Fibroblast of lung (primary cell): ENCODE data around the gene C17orf50. TPM values are rescaled to one million over a fixed set of nuclear protein-coding genes. Genes with fewer than 3 reads are reported as not detected.
A peak's percentile ranks its signal among the peaks of the same experiment; 100 is the strongest.

Source experiments
- DNase-seq, 2 donors: peaks; one replicate each; pipeline versions ENCODE4 v3.0.0 to v3.0.0-alpha.2; 2010; ENCODE audit warnings: low read depth in 2 of 2
- H2AFZ ChIP-seq: 2 replicates; pipeline ENCODE4 v1.5.1; 2012; ENCODE audit warnings: low read length, control low read depth, inconsistent platforms
- H3K27ac ChIP-seq: 2 replicates; pipeline ENCODE4 v1.5.1; 2011; ENCODE audit warnings: low read length, control low read depth; ENCODE audit not compliant: insufficient read depth
- H3K27me3 ChIP-seq: 2 replicates; pipeline ENCODE4 v1.5.1; 2011; ENCODE audit warnings: mild to moderate bottlenecking, low read length; ENCODE audit not compliant: control insufficient read depth, insufficient read depth
- H3K36me3 ChIP-seq: 2 replicates; pipeline ENCODE4 v1.5.1; 2011; ENCODE audit warnings: low read length; ENCODE audit not compliant: control insufficient read depth, insufficient read depth
- H3K4me1 ChIP-seq: 2 replicates; pipeline ENCODE4 v1.5.1; 2011; ENCODE audit warnings: low read length; ENCODE audit not compliant: control insufficient read depth, insufficient read depth; ENCODE audit errors: extremely low read depth
- H3K4me2 ChIP-seq: 2 replicates; pipeline ENCODE4 v1.5.1; 2011; ENCODE audit warnings: low read length, control low read depth; ENCODE audit not compliant: insufficient read depth; ENCODE audit errors: extremely low read depth
- H3K4me3 ChIP-seq, 4 experiments: fragments of 200-600 bp in 1 of 4; sonication (generic) in 1 of 4; replicated peaks in 1 of 4; 2 replicates each; pipeline ENCODE4 v1.5.1; 2011 to 2016; ENCODE audit warnings: low read length in 4 of 4, low read depth in 3 of 4, mild to moderate bottlenecking in 3 of 4, control low read depth in 2 of 4, inconsistent platforms in 1 of 4, mixed read lengths in 1 of 4; ENCODE audit not compliant: insufficient read depth in 1 of 4; ENCODE audit errors: control extremely low read depth in 1 of 4
- H3K79me2 ChIP-seq: 2 replicates; pipeline ENCODE4 v1.5.1; 2012; ENCODE audit warnings: mild to moderate bottlenecking, low read length, inconsistent platforms; ENCODE audit not compliant: control insufficient read depth, insufficient read depth
- H3K9ac ChIP-seq: 2 replicates; pipeline ENCODE4 v1.5.1; 2011; ENCODE audit warnings: mild to moderate bottlenecking, low read length, control low read depth; ENCODE audit not compliant: insufficient read depth
- H3K9me3 ChIP-seq: 2 replicates; pipeline ENCODE4 v1.5.1; 2012; ENCODE audit warnings: low read depth, low read length; ENCODE audit not compliant: control insufficient read depth, insufficient read depth
- H4K20me1 ChIP-seq: 2 replicates; pipeline ENCODE4 v1.5.1; 2011; ENCODE audit warnings: low read length; ENCODE audit not compliant: control insufficient read depth, insufficient read depth; ENCODE audit errors: extremely low read depth
- CTCF ChIP-seq, 2 donors: IDR thresholded peaks in 1 of 2; conservative IDR thresholded peaks in 1 of 2; 1 replicate in 1 of 2; 2 replicates in 1 of 2; pipeline ENCODE4 v1.5.1; 2011 to 2012; ENCODE audit warnings: low read length in 2 of 2, control low read depth in 1 of 2, inconsistent platforms in 1 of 2, low read depth in 1 of 2, mild to moderate bottlenecking in 1 of 2
- EZH2 ChIP-seq: IDR thresholded peaks from 2 replicates; pipeline ENCODE4 v1.5.1; 2012; ENCODE audit warnings: low read length, control low read depth, mild to moderate bottlenecking; ENCODE audit errors: missing control alignments
- polyA plus RNA-seq, 2 donors: library from polyadenylated mRNA; depleted of rRNA in 1 of 2; stranded (reverse) in 1 of 2; unstranded in 1 of 2; fragments of >200 nt; gene quantifications; 2 replicates each; pipeline ENCODE4 v1.2.1, GENCODE V29; 2011 to 2012; ENCODE audit warnings: missing spikeins in 1 of 2
- total RNA-seq: library from RNA; depleted of rRNA; stranded (reverse); fragments of >200 nt; gene quantifications from 2 replicates; pipeline ENCODE4 v1.2.1, GENCODE V29; 2014

C17orf50 gene
- total and polyA plus RNA-seq, 2 donors (not counting 1 experiment from before 2014, with no cell fraction given), result not detected

GRCh38 chr17:35738519-35739133 is 22.1 kb upstream of the C17orf50 start:
- H3K27ac ChIP-seq, result no peak overlapping the region
- no peak for DNase-seq
- no peaks in the 10 kb centered on the region for H3K9me3 ChIP-seq
- TF ChIP-seq EZH2 (peak; percentile 43), CTCF (conservative IDR thresholded peaks at IDR 0.05 in 1 of 2, IDR thresholded peaks at IDR 0.05 in 1 of 2; ENCODE audit: low read depth in 1 of 2, low read length in 2 of 2) (no peak)
- no peaks in the 10 kb centered on the region for H3K4me1 ChIP-seq
- H3K79me2 ChIP-seq, result no peaks in the 10 kb centered on the region
- no peak overlapping the region for H3K9ac ChIP-seq
- H3K4me3 ChIP-seq, result no peak overlapping the region
- peaks cover 28% of the 10 kb centered on the region for H3K27me3 ChIP-seq
- no peaks in the 10 kb centered on the region for H3K36me3 ChIP-seq
- no peak overlapping the region for H3K4me2 ChIP-seq
- no peak overlapping the region for H2AFZ ChIP-seq
- H4K20me1 ChIP-seq, result no peaks in the 10 kb centered on the region

- H3K4me1 ChIP-seq, result no peaks in the 10 kb centered on the region
- no peaks in the 10 kb centered on the region for H4K20me1 ChIP-seq
- no peak overlapping the region for H3K9ac ChIP-seq
- H2AFZ ChIP-seq, result no peak overlapping the region
- peaks cover 32% of the 10 kb centered on the region for H3K27me3 ChIP-seq
- H3K9me3 ChIP-seq, result no peaks in the 10 kb centered on the region
- DNase-seq, result no peak
- no peak overlapping the region for H3K27ac ChIP-seq
- H3K4me3 ChIP-seq, result no peak overlapping the region
- H3K36me3 ChIP-seq, result no peaks in the 10 kb centered on the region
- H3K4me2 ChIP-seq, result no peak overlapping the region
- no peak for TF ChIP-seq EZH2
- TF ChIP-seq CTCF (conservative IDR thresholded peaks at IDR 0.05 in 1 of 2, IDR thresholded peaks at IDR 0.05 in 1 of 2; ENCODE audit: low read depth in 1 of 2, low read length in 2 of 2), result no peak
- H3K79me2 ChIP-seq, result no peaks in the 10 kb centered on the region
Observed at GRCh38 chr17:35740216-35740615, 20.5 kb upstream of the C17orf50 start.

DNA sequence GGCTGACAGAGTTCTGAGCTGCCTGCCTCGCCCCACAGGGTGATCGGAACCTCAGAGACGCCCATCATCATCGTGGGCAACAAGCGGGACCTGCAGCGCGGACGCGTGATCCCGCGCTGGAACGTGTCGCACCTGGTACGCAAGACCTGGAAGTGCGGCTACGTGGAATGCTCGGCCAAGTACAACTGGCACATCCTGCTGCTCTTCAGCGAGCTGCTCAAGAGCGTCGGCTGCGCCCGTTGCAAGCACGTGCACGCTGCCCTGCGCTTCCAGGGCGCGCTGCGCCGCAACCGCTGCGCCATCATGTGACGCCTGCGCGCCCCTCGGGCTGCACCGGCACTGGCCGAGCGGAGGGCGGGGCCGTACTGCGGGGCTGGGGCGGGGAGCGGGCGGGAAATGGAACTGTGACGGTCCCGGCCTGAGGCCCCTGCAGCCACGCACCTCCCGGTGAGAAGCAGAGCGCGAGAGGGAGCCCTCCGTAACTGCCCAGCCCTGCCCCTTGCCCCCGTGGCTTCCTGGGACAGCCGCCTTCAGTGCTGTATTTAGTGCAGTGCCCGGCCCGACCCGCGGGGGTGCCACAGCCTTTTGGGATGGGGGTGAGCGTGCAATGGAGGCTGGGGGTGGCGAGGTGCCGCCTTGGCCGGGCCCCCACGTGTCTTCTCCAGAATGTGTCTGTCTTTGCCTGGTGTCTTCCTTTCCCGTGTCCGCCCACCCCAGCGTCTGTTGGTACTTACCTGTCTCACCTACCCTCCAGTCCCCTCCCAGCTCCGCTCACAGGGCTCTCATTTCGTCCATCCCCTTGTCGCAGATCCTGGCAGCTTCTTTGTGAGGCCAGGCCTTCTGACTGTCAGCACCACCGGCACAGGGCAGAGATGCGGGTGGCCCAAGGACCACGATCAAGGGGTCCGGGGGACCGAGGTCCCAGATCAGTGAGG is 19.4 kb upstream of the C17orf50 start:
- Histone ChIP-seq H4K20me1 (no peaks in the 10 kb centered on the region), H2AFZ (no peak overlapping the region), H3K4me2 (no peak overlapping the region), H3K27me3 (peaks cover 33% of the 10 kb centered on the region), H3K27ac (no peak overlapping the region), H3K79me2 (no peaks in the 10 kb centered on the region), H3K9ac (no peak overlapping the region), H3K36me3 (no peaks in the 10 kb centered on the region), H3K4me3 (no peak overlapping the region), H3K4me1 (no peaks in the 10 kb centered on the region), H3K9me3 (no peaks in the 10 kb centered on the region)
- DNase-seq, result no peak
- TF ChIP-seq CTCF (conservative IDR thresholded peaks at IDR 0.05 in 1 of 2, IDR thresholded peaks at IDR 0.05 in 1 of 2; ENCODE audit: low read depth in 1 of 2, low read length in 2 of 2) (no peak), EZH2 (peak; percentile 87)
